ENCODE data around the gene RPL7A.

RPL7A gene

DNA sequence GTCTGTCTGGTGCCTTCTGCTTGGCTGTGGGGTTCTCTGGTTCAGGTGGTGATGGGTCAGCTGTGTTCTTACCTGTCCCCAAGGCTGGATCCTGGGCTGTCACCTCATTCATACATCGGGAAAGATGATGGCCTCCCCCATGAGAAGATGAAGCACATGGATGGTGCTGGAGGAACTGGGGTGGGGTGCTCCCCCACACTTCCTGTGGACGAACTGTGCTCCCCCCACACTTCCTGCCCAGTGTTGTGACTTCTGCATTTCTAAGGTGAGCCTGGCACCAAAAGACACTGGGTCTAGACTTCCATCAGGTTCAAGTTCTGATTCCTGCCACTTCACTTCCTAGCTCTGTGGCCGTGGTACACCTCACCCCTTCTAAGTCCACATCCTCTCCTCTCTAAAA lies 7.8 kb upstream of the RPL7A start:
- Histone ChIP-seq H3K4me3 (ENCODE audit: low read depth, low read length) (no peak overlapping the region), H3K9me3 (ENCODE audit: control insufficient read depth, insufficient read depth, low read depth, low read length) (no peaks in the 10 kb centered on the region), H3K4me1 (ENCODE audit: control insufficient read depth, insufficient read depth, low read length) (peaks cover 6% of the 10 kb centered on the region; the same call in 1 of the 2 replicates), H3K27ac (ENCODE audit: low read depth, low read length) (no peak overlapping the region), H3K36me3 (ENCODE audit: control insufficient read depth, insufficient read depth, low read length) (peaks cover 67% of the 10 kb centered on the region), H3K9ac (ENCODE audit: low read length) (no peak overlapping the region), H3K27me3 (ENCODE audit: control insufficient read depth, insufficient read depth, low read length) (no peaks in the 10 kb centered on the region)

DNA sequence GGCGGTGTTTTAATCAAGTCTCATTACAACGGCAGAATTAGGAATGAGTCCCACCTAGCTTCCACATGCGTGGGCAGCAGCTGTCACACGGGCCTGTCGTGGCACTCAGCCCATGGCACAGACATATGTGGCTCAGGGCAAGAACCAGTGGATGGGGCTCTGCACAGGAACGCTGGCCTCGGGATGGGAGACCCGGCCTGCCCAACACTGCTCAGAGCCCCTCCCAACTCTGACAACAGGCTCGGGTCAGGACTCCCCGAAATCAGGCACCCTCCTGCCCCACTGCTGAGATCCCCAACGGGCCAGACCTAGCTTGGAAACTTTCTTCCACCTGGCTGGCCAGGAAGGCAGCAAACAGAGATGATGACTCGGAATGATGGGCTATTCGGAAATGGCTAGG lies 7.1 kb upstream of the RPL7A start:
- Histone ChIP-seq H3K36me3 (ENCODE audit: control insufficient read depth, insufficient read depth, low read length) (peaks cover 74% of the 10 kb centered on the region), H3K9me3 (ENCODE audit: control insufficient read depth, insufficient read depth, low read depth, low read length) (no peaks in the 10 kb centered on the region), H3K9ac (ENCODE audit: low read length) (no peak overlapping the region), H3K27ac (ENCODE audit: low read depth, low read length) (no peak overlapping the region), H3K27me3 (ENCODE audit: control insufficient read depth, insufficient read depth, low read length) (no peaks in the 10 kb centered on the region), H3K4me1 (ENCODE audit: control insufficient read depth, insufficient read depth, low read length) (peaks cover 6% of the 10 kb centered on the region; the same call in 1 of the 2 replicates), H3K4me3 (ENCODE audit: low read depth, low read length) (no peak overlapping the region)

DNA sequence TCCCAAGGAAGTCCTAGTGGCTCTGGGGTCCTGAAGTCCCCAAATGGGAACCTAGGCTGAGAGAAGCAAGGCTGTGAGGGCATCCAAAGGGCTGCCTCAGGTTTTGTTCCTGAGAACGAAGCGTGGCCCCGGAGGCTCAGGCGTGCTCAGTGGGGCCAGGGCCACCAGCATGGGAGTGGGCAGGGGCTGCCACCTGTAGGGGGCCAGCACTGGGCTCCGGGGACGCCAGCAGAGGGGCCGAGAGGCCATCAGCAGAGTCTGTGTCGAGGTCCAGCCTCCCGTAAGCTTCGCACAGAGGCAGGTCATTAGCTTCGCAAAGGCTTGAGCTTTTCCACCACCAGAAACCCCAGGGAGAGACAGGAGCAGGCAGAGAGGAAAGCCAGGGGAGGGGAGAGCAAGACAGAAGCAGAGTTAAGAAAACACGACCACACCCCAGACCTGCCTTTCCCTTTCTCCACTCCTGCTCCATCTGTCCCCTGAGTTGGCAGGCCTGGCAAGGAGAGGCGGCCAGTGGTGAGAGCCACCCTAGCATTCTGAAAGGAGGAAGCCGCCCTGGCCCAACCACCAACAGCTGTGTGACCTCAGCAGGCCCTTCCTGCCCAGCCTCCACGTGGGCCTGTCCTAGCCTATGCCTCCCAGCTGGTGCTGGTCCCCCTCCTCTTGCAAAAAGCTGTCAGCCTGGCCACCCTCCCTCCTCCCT lies 6.5 kb upstream of the RPL7A start:
- Histone ChIP-seq H3K36me3 (ENCODE audit: control insufficient read depth, insufficient read depth, low read length) (peaks cover 78% of the 10 kb centered on the region), H3K4me3 (ENCODE audit: low read depth, low read length) (no peak overlapping the region), H3K9ac (ENCODE audit: low read length) (no peak overlapping the region), H3K4me1 (ENCODE audit: control insufficient read depth, insufficient read depth, low read length) (peaks cover 8% of the 10 kb centered on the region), H3K27ac (ENCODE audit: low read depth, low read length) (no peak overlapping the region), H3K27me3 (ENCODE audit: control insufficient read depth, insufficient read depth, low read length) (no peaks in the 10 kb centered on the region), H3K9me3 (ENCODE audit: control insufficient read depth, insufficient read depth, low read depth, low read length) (no peaks in the 10 kb centered on the region)

GRCh38 chr9:133342069-133342406 lies 6.0 kb upstream of the RPL7A start:
- H3K27ac ChIP-seq (ENCODE audit: low read depth, low read length) = no peak overlapping the region
- H3K4me1 ChIP-seq (ENCODE audit: control insufficient read depth, insufficient read depth, low read length) = peaks cover 10% of the 10 kb centered on the region; the same call in 1 of the 2 replicates
- H3K9ac ChIP-seq (ENCODE audit: low read length) = no peak overlapping the region
- no peak overlapping the region for H3K4me3 ChIP-seq (ENCODE audit: low read depth, low read length)
- no peaks in the 10 kb centered on the region for H3K27me3 ChIP-seq (ENCODE audit: control insufficient read depth, insufficient read depth, low read length)
- no peaks in the 10 kb centered on the region for H3K9me3 ChIP-seq (ENCODE audit: control insufficient read depth, insufficient read depth, low read depth, low read length)
- H3K36me3 ChIP-seq (ENCODE audit: control insufficient read depth, insufficient read depth, low read length) = peaks cover 78% of the 10 kb centered on the region

GRCh38 chr9:133342570-133342969 lies 5.4 kb upstream of the RPL7A start:
- no peak overlapping the region for H3K9ac ChIP-seq (ENCODE audit: low read length)
- H3K4me1 ChIP-seq (ENCODE audit: control insufficient read depth, insufficient read depth, low read length) = peaks cover 10% of the 10 kb centered on the region; the same call in 1 of the 2 replicates
- H3K36me3 ChIP-seq (ENCODE audit: control insufficient read depth, insufficient read depth, low read length) = peaks cover 78% of the 10 kb centered on the region
- H3K9me3 ChIP-seq (ENCODE audit: control insufficient read depth, insufficient read depth, low read depth, low read length) = no peaks in the 10 kb centered on the region
- no peak overlapping the region for H3K27ac ChIP-seq (ENCODE audit: low read depth, low read length)
- no peak overlapping the region for H3K4me3 ChIP-seq (ENCODE audit: low read depth, low read length)
- H3K27me3 ChIP-seq (ENCODE audit: control insufficient read depth, insufficient read depth, low read length) = no peaks in the 10 kb centered on the region

DNA sequence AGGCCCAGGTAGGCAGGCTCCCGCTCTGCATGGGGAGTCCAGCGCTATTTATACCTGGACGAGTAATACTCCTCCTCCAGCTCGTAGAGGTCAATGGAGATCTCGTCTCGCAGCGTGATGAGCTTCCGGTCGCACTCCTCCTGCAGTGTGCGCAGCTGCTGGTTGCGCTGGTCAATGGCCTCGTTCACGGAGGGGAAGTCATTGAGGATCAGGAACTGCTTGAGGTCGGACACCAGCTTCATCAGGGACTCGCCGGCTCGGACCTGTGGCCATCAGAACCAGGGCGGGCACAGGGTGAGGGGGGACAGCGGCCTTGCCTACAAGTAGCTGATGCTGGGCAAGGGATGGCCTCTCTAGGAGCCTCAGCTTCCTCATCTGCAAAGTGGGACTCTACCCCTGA lies 3.9 kb upstream of the RPL7A start:
- Histone ChIP-seq H3K27ac (ENCODE audit: low read depth, low read length) (no peak overlapping the region), H3K9me3 (ENCODE audit: control insufficient read depth, insufficient read depth, low read depth, low read length) (no peaks in the 10 kb centered on the region), H3K27me3 (ENCODE audit: control insufficient read depth, insufficient read depth, low read length) (no peaks in the 10 kb centered on the region), H3K4me3 (ENCODE audit: low read depth, low read length) (no peak overlapping the region), H3K9ac (ENCODE audit: low read length) (no peak overlapping the region), H3K36me3 (ENCODE audit: control insufficient read depth, insufficient read depth, low read length) (peaks cover 82% of the 10 kb centered on the region), H3K4me1 (ENCODE audit: control insufficient read depth, insufficient read depth, low read length) (peaks cover 12% of the 10 kb centered on the region; the same call in 1 of the 2 replicates)

DNA sequence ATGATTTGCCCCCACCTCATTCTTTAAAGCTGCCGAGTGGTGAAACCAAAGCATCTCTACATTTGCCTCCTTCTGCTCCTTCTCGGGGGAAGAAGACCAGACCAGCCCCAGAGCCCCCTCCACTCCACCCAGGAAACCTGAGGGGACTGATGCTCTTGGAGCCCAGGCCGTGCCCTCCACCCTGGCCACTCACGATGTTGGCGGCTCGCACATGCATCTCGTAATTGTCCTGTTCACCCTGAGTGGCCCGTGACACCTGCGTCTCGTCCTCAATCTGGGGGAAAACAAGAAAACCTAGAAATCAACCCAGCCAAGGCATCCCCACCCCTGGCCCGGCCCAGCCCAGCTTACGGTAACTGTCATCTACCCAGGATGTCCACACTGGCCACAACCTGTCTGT lies 3.0 kb upstream of the RPL7A start:
- Histone ChIP-seq H3K36me3 (ENCODE audit: control insufficient read depth, insufficient read depth, low read length) (peaks cover 82% of the 10 kb centered on the region), H3K4me3 (ENCODE audit: low read depth, low read length) (no peak overlapping the region), H3K27me3 (ENCODE audit: control insufficient read depth, insufficient read depth, low read length) (no peaks in the 10 kb centered on the region), H3K27ac (ENCODE audit: low read depth, low read length) (no peak overlapping the region), H3K9ac (ENCODE audit: low read length) (no peak overlapping the region), H3K4me1 (ENCODE audit: control insufficient read depth, insufficient read depth, low read length) (peaks cover 15% of the 10 kb centered on the region; the same call in 1 of the 2 replicates), H3K9me3 (ENCODE audit: control insufficient read depth, insufficient read depth, low read depth, low read length) (no peaks in the 10 kb centered on the region)

DNA sequence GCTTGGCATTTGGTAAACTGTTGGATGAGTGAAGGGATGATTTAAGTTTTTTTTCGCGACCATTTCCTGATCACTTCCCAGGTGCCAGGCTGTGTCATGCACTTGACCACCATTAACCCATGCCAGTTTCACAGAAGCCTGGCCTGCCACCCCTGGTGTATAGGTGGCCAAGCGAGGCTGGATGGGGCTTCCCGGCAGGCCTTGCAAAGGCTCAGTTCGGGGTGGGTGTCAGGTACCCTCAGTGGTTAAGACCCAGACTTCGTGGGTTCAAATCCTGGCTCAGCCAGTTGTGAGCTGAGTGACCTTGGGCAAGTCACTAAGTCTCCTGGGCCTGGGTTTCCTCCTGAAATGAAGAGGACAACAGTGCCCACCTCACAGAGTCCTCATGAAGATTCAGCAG lies 2.4 kb upstream of the RPL7A start:
- no peaks in the 10 kb centered on the region for H3K9me3 ChIP-seq (ENCODE audit: control insufficient read depth, insufficient read depth, low read depth, low read length)
- no peaks in the 10 kb centered on the region for H3K27me3 ChIP-seq (ENCODE audit: control insufficient read depth, insufficient read depth, low read length)
- H3K4me3 ChIP-seq (ENCODE audit: low read depth, low read length) = no peak overlapping the region
- peaks cover 15% of the 10 kb centered on the region; the same call in 1 of the 2 replicates for H3K4me1 ChIP-seq (ENCODE audit: control insufficient read depth, insufficient read depth, low read length)
- H3K27ac ChIP-seq (ENCODE audit: low read depth, low read length) = no peak overlapping the region
- H3K9ac ChIP-seq (ENCODE audit: low read length) = no peak overlapping the region
- peaks cover 82% of the 10 kb centered on the region for H3K36me3 ChIP-seq (ENCODE audit: control insufficient read depth, insufficient read depth, low read length)

- no peaks in the 10 kb centered on the region for H3K9me3 ChIP-seq (ENCODE audit: control insufficient read depth, insufficient read depth, low read depth, low read length)
- peak overlapping the region; percentile 91 for H3K9ac ChIP-seq (ENCODE audit: low read length)
- peaks cover 82% of the 10 kb centered on the region for H3K36me3 ChIP-seq (ENCODE audit: control insufficient read depth, insufficient read depth, low read length)
- peaks cover 15% of the 10 kb centered on the region; the same call in 1 of the 2 replicates for H3K4me1 ChIP-seq (ENCODE audit: control insufficient read depth, insufficient read depth, low read length)
- no peaks in the 10 kb centered on the region for H3K27me3 ChIP-seq (ENCODE audit: control insufficient read depth, insufficient read depth, low read length)
- H3K27ac ChIP-seq (ENCODE audit: low read depth, low read length) = no peak overlapping the region
- peak overlapping the region; percentile 78 for H3K4me3 ChIP-seq (ENCODE audit: low read depth, low read length)
Observed at GRCh38 chr9:133346021-133346785, 1.8 kb upstream of the RPL7A start.

DNA sequence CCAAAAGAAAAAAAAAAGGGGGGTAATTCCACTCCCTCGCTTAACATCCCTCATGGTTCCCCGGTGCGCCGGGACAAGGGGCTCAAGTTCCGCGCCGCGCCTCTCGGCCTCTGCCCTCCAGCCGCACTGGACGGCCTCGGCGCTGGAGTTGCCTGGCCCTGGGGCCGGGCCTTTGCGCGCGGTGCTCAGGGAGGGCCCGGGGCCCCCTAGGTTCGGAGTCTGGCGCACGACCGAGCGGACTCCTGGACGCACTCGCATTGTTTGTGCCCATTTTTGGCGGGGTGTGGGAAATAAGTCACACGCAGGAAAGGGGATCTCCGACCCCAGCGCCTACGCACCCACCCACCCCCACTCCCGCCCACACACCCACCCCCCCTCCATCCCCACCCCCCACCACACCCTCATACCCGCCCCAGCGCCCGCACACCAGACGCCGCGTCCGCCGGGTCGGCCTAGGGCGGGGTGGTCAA lies 468 bp upstream of the RPL7A start:
- Histone ChIP-seq H3K4me3 (ENCODE audit: low read depth, low read length) (peak overlapping the region; percentile 78), H3K9ac (ENCODE audit: low read length) (peak overlapping the region; percentile 100), H3K4me1 (ENCODE audit: control insufficient read depth, insufficient read depth, low read length) (peaks cover 15% of the 10 kb centered on the region; the same call in 1 of the 2 replicates), H3K27ac (ENCODE audit: low read depth, low read length) (peak overlapping the region; percentile 88; the same call in 1 of the 2 replicates), H3K9me3 (ENCODE audit: control insufficient read depth, insufficient read depth, low read depth, low read length) (no peaks in the 10 kb centered on the region), H3K27me3 (ENCODE audit: control insufficient read depth, insufficient read depth, low read length) (no peaks in the 10 kb centered on the region), H3K36me3 (ENCODE audit: control insufficient read depth, insufficient read depth, low read length) (peaks cover 82% of the 10 kb centered on the region)
